ENCODE measurements around the gene GNL1. TPM values are rescaled to one million over a fixed set of nuclear protein-coding genes. Genes with fewer than 3 reads are reported as not detected.
"Not testable (repeated sequence)": the region's sequence is repeated elsewhere in the genome, so short reads cannot be mapped to it uniquely, and the experiment has no call there.

Gene GNL1
- total and polyA plus RNA-seq, 10 of the 15 experiments (the other 5 are each of a cell fraction or from before 2014, with no cell fraction given), result 0.18 to 64.5 (median 45.5) TPM

- no peak for TF ChIP-seq E4F1 (IDR thresholded peaks at IDR 0.05; ENCODE audit: borderline replicate concordance, partially characterized antibody)
Observed at GRCh38 chr6:30520522-30520921, 35.8 kb downstream of the GNL1 start (continued).

- CTCF ChIA-PET, result interaction anchor here (0.6 to 2.4 kb wide), 4 partner anchors 14 to 609 kb away, joined by 3 to 8 read pairs (median 6); no protein-coding TSS in a partner anchor
- ATAC-seq; BruUV-seq (replicated peaks); H3K79me2 ChIP-seq (ENCODE audit: control insufficient read depth, insufficient read depth, low read length); in situ Hi-C loops (cut with MboI); H3K9ac ChIP-seq (ENCODE audit: control insufficient read depth, insufficient read depth, low read length); H3K27ac ChIP-seq (ENCODE audit: control insufficient read depth, insufficient read depth); intact Hi-C loops (cut with micrococcal nuclease; ENCODE audit: unreplicated experiment); DNase-seq (ENCODE audit: low read depth, low spot score); FAIRE-seq; H3K36me3 ChIP-seq (ENCODE audit: control insufficient read depth in 2 of 2, insufficient read depth in 2 of 2, low read length in 1 of 2); H3K4me1 ChIP-seq (ENCODE audit: control insufficient read depth, insufficient read depth, low read length); H2AFZ ChIP-seq (ENCODE audit: control insufficient read depth, low read depth, low read length); H3K27me3 ChIP-seq (replicated peaks in 1 of 2; ENCODE audit: control insufficient read depth in 2 of 2, insufficient read depth in 2 of 2, low read length in 1 of 2); H3K4me2 ChIP-seq (ENCODE audit: control insufficient read depth, insufficient read depth); H3K4me3 ChIP-seq; H3K9me3 ChIP-seq (replicated peaks; ENCODE audit: control insufficient read depth, insufficient read depth, low read length); H4K20me1 ChIP-seq (ENCODE audit: control insufficient read depth, insufficient read depth): not testable (repeated sequence)
- RAD21 ChIA-PET (ENCODE audit: unreplicated experiment), result interaction anchor here (1.7 kb wide), 1 partner anchor 11 kb away, joined by 8 read pairs; no protein-coding TSS in a partner anchor
- WGBS (ENCODE audit: insufficient coverage, insufficient replicate concordance, low lambda C conversion rate, missing lambda C conversion rate), result 83% methylated on average over 19 of the region's 19 CpGs
- POLR2A ChIA-PET, result interaction anchor here (0.8 kb wide), 1 partner anchor 11 kb away, joined by 3 read pairs; no protein-coding TSS in a partner anchor
- SMC1A ChIA-PET (ENCODE audit: uncharacterized antibody, unreplicated experiment), result interaction anchor here (1.1 to 2.1 kb wide), 6 partner anchors 9 to 25 kb away, joined by 3 to 7 read pairs (median 6); no protein-coding TSS in a partner anchor
Observed at GRCh38 chr6:30518505-30519145, 37.7 kb downstream of the GNL1 start.

All from GM12878 (cell line).